GM04503 (cell line): Measurements from ENCODE around the gene ATP6V0D1.
"Not testable (repeated sequence)": the region's sequence is repeated elsewhere in the genome, so short reads cannot be mapped to it uniquely, and the experiment has no call there.

Experiments
- DNase-seq: peaks from one replicate; pipeline ENCODE4 v3.0.0-alpha.2; 2012; ENCODE audit warnings: low read depth

The ATP6V0D1 gene

DNA sequence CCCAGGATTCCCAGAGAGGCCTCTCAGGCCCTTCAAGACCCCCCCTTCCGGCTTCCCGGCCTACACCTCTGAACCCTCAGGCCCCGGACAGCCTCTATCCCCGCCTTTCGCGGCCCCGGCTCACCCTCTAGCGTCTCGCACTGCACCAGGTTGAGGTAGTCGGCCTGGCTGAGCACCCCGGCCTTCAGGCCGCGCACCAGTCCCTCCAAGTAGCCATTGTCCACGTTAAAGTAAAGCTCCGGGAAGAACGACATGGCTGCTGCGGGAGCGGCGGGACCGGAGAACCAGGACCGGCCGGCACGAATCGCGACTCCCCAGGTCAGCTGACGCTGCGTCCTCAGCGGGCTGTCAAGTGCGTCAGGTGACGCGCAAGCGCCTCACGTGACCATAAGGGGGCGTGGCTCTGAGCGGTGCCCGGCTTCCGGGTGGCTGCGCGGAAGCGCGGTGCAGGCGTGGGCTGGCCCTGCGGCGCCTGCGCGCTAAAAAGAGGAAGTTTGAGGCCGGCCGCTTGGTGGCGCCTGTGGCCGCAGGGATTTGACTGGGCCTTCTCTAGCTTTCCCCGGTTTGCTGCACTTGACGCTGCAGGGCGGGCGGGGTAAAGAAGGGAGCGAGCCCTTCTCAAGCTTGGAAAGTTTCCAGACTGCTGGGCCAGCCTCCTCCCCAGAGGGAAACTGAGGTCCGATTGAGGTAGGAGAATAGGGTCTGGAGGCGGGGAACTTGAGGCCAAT, at the start of gene ATP6V0D1:
TSS of gene ATP6V0D1 (minus strand) at position 325 of the 728 bp plus-strand sequence. CDS start at position 254, 71 bp downstream.
- DNase-seq, result peak; percentile 79

DNA sequence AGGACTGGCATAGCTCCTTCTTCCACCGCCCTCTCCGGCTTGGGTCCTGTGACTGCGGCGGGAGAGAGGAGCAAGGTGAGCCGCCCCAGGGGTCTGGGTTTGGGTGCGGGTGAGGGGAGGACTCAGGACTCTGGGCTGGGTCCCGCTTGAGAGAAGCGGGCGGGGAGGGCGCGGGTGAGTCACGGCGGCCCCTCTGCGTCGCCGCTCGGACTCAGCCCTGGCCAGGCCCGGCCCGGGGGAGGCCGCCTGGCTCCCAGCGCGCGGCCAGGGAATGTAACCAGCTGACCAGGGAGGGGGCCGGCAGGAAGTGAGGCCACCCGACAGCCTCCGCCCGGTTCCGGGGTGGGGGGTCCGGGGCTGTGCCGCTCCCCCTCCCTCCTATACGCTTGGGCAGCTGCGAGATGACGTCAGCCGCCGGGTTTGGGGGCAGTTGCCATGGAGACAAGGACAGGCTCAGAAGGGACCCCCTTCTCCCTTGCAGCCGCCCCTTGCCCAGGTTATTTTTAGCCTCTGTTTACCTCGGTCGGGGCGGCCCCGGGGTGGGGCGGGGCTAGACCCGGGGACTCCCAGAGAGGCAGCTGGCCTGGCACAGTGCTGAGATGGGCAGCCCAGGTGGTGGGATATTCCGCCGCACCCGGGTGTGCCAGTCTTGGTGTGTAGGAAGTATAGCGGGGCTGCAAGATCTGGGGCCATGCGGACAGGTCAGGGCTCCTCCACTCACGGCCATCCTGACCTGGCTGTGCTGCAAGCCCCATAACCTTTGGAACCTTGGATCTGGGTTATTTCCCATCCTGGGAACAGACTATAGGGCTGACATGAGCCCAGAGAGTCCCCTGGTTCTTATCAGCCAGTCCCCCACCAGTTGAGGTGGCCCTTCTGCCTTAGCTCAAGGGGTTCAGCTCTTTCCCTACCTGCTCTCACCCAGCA, 49.3 kb upstream of the ATP6V0D1 start:
- no peak for DNase-seq

DNA sequence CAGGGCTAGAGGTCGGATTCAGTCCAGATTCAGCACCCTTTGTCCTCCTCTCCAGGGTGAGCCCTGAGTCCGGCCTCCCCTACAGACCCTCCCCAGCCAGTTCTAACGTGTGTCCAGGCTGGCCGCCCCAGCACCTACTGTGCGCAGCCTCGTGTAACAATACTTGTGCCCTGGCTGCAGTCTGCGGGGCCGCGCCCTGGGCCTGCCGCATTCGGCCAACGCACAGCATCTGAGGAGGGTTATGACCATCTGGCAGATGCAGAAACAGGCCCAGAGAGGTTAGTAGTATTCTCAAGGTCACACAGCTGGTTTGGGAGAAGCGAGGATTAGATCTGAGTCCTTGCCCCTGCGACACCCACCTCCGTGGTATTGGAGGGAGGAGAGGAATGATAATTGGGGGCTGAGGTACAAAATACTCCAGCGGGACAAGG, 48.6 kb upstream of the ATP6V0D1 start:
- DNase-seq, result no peak

DNA sequence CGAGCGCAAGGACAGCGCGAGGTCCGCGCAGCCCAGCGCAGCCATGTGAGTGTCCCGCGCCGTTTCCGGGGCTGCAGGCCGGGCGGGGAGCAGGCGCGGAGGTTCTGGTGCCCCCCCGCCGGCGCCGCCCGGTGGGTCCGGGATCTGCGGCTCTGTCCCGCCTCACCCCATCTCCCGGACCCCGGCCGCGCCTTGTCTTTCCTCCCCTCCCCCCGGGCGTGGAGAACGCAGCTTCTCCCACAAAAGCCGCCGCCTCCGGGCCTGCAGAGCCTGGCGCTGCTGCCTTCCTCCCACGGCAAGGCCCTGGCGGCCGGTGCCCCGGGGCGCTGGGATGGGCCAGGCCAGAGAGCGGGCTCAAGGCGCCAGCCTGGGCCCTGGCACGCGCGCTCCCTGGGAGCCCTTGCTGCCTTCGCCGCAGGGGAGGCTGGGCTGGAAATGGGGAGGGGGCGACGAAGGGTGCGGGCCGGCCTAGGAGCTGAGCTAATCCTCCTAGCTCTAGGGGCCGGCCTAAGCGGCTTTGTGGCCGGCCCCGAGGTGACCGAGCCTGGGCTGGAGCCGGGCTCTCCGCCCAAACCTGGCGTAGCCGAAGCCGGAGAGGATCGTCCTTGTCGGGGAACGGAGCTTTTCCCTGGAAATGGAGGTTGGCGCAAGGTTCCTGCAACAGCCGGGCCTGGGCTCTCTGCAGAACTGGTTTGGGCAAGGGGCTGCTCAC, 48.1 kb upstream of the ATP6V0D1 start:
- no peak for DNase-seq

- DNase-seq, result no peak
Observed at GRCh38 chr16:67528222-67528869, 47.4 kb upstream of the ATP6V0D1 start, which contains the start of gene RIPOR1. Gene RIPOR1, plus strand, starts transcription at chr16:67528829. Its CDS starts 9,618 bp downstream, at chr16:67538447.

GRCh38 chr16:67526149-67526791, 45.3 kb upstream of the ATP6V0D1 start:
- no peak for DNase-seq

- DNase-seq, result no peak
Observed at GRCh38 chr16:67525176-67525860, 44.4 kb upstream of the ATP6V0D1 start.

DNA sequence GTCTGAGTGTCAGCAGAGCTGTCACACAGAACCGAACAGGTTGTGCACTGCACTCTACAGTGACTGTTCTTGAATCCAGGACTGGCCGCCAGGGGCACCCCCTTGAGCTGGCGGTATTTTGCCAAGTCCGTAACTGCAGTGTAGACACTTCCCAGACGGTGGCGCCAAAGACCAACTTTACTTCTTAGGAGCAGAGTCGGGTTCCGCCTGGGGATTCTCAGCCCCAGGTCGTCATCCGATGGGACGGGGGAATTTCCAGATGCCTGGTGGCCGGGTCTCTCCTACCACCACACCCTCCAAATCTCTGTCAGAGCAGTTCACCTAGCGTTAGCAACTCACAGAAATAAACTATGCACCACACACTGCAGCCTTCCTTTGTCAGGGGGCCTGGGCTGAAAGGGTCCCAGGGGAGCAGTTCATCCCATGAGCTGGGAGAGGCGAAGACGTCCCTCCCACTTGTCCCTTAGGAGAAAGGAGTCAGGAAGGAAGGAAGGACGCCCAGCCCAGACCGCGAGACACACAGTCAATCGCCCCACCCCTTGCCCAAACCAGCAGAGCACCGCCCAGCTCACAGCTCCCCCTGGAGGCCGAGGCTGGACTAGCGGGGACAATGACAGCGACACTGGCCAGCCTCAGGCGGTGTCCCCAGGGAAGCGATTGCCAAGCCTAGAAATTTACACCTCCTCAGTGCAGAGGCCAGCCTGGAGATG, 40.3 kb upstream of the ATP6V0D1 start:
- DNase-seq, result peak; percentile 76

DNA sequence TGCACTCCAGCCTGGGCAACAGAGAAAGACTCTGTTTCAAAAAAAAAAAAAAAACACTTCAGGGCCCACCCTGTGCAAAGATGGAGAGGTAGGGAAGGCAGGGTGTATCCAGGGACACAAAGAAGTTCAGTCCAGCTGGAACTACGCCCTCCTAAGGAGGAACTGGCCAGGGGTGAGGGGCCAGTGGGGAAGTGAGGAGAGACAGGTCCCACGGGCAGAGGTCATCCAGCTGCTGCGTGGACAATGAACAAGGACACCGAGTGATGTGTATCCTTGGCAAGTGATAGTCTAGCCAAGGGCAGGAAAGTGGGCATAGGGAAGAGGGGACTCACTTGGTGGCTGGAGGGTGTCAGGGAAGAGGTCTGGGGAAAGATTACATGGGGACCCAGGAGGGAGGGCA, 38.3 kb upstream of the ATP6V0D1 start:
- no peak for DNase-seq

DNA sequence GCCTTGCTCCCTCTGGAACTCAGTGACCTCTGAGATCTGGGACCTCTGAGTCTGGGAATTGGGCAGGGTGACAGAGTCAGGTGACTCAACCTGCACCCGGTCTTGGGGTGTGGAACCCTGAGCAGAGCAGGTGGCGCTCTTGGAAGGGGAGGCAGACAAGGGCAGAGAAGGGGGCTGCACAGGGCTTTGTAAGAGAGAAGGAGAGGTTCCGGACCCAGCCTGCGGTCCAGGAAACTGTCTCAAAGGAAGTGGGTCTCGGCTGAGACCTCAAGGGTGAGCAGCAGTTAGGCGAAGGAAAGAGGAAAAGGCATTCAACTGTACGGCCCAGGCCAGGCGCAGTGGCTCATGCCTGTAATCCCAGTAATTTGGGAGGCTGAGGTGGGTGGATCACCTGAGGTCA, 37.7 kb upstream of the ATP6V0D1 start:
- DNase-seq, result no peak

DNA sequence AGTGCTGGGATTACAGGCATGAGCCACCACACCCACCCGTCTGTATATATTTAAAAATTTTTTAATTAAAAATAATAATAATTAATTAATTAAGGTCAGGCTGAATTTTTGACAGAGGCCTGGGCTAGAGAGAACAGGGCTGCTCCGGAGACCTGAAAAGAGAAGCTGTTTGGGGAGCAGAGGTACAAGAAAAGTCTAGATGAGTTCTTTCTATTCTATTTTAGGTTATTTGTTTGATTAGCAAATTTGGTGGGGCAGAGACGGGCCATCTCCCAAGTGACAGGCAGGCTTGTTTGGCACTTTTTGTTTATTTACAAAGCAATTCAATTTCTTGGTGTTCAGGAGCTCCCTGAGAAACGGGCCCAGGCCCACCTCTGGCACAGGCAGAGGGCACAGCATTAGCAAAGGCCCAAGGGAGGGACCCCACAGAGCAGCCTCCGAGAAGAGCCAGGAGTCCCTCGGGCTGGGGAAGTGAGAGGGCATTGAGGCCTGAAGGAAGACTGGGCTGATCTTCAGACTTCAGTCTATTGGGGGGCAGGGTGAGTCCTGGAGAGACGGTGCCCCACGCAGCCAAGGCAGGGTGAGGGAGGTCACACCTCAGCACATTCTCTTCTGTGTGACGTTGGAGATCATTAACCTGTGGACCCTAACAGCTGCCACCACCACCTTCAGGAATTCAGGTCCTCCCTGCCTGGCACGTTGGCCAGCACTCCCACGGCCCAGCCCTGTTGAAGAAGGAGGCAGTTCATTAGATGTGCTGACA, 36.9 kb upstream of the ATP6V0D1 start:
- DNase-seq, result no peak

- DNase-seq, result no peak
Observed at GRCh38 chr16:67517155-67517445, 36.1 kb upstream of the ATP6V0D1 start.

DNA sequence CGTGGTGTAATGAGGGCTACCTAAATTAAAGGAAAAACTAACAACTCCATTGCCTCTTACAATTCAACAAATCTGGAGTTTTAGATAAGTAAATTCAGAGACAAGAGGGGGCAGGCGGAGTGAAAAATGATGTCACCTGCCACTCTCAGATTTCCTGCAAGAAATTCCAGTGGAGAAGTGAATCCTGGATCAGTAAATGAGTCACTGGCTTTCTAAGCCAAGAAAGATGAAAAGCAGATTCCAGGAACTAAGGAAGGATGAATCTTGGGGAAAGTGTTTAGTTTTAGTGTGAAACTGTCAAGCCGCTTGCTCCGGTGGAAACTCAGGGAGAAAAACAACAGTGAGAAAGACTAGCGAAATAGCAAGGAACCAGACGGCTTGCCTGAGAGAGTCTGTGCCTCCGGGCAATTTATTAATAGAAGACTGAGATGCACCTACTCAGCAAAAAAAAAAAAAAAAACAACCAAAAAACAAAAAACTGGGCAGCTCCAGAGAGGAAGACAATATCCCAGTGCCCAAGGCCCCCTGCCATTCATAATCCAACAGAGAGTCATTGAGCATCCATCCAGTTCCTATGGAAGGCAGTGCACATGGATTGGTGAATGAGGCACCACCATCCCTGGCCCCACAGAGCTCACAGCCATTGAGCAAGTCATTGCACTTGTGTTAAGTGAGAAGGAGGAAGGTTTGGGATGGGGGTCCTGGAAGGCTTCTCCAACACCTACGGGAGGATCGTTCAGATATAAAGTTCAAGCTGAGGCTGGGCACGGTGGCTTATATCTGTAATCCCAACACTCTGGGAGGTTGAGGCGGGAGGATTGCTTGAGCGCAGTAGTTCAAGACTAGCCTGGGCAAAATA, 35.6 kb upstream of the ATP6V0D1 start:
- no peak for DNase-seq

- peak; percentile 42 for DNase-seq
Observed at GRCh38 chr16:67514382-67514828, 33.4 kb upstream of the ATP6V0D1 start.

- not testable (repeated sequence) for DNase-seq
Observed at GRCh38 chr16:67513892-67514291, 32.9 kb upstream of the ATP6V0D1 start.

GRCh38 chr16:67509016-67509415, 28.1 kb upstream of the ATP6V0D1 start:
- DNase-seq, result no peak

DNA sequence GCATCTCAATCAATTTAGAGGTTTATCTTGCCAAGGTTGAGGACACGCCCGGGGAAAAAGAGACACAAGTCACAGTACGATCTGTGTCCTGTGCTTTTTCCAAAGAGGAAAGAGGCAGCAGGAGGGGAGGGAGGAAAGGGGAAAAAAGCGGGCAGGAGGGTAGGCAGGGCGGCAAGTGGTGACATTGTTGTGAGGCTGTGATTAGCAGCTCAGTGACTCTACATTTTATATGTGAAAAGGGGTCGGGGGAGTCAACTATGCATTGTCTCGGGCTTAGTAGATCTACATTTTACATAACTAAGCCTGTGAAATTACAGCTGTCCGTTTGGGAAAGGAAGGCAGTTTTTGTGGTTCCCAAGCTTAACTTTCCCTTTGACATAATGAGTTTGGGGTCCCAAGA, 25.5 kb upstream of the ATP6V0D1 start:
- no peak for DNase-seq
